ACHN (cell line): ENCODE data around the gene NT5DC4.

Experiments used
- DNase-seq: peaks from one replicate; pipeline ENCODE4 v3.0.0-alpha.2; 2015
- in situ Hi-C: cut with HindIII; loops from 2 replicates; pipeline ENCODE4 v1.10.0; 2017; ENCODE audit warnings: low sequenced_read_pairs, low pct_ligation_motif_present, low pct_unique_long_range_greater_than_20kb

NT5DC4 gene

DNA sequence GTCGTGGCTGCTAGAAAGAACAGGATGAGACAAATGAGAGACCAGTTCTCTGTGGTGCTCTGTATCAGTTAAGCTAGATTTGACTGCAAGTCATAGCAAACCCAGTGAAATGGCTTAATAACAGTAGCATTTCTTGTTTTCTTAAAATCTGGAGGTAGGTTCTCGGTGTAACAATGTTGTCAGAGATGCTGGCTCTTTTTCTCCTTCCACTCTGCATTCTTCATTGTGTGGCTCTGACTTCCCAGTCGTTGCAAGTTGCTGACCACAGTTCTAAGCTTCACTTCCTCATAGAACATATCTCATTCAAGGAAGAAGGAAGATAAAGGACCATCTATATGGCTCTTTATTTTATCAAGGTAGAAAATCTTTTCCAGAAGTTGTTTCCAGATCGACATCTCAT, 51.5 kb downstream of the NT5DC4 start:
- in situ Hi-C loops = no loop called here
- no peak for DNase-seq

DNA sequence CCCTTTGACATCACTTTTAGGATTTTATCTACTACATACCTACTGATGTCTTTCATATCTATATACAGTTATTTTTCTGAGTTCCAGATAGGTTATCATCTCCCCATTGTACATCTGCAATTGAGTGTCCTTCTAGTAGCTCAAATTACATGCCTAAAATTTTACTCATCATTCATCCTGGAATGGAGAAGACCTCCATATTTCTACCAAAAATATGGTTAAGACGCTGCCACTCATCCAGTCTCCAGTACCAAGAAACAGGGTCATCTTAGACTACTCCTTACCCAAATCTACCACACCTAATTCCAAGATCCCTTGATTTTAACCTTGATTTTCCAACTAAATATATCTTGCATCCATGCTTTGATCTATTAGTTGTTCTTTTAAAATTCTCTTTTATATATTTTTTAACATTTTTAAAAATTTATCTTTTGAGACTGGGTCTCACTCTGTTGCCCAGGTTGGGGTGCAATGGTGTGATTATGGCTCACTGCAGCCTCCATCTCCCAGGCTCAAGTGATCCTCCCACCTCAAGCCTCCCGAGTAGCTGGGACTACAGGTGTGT, 52.2 kb downstream of the NT5DC4 start:
- in situ Hi-C loops = no loop called here
- DNase-seq = no peak

DNA sequence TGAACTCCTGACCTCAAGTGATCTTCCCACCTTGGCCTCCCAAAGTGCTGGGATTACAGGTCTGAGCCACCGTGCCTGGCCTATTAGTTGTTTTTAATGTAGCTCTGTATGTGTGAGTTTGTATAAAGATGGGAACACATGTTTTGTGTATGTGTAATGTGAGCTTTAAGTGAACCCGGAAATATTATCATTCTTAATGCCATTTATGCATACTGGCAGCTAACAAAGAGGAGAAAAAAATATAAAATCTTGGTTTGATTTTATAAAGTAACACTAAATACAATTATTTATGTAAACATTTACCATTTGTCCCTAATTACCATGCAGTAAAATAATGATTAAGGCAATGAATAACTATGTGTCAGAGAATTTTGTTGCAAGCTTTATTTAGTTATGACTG, 52.7 kb downstream of the NT5DC4 start:
- in situ Hi-C loops = no loop called here

DNA sequence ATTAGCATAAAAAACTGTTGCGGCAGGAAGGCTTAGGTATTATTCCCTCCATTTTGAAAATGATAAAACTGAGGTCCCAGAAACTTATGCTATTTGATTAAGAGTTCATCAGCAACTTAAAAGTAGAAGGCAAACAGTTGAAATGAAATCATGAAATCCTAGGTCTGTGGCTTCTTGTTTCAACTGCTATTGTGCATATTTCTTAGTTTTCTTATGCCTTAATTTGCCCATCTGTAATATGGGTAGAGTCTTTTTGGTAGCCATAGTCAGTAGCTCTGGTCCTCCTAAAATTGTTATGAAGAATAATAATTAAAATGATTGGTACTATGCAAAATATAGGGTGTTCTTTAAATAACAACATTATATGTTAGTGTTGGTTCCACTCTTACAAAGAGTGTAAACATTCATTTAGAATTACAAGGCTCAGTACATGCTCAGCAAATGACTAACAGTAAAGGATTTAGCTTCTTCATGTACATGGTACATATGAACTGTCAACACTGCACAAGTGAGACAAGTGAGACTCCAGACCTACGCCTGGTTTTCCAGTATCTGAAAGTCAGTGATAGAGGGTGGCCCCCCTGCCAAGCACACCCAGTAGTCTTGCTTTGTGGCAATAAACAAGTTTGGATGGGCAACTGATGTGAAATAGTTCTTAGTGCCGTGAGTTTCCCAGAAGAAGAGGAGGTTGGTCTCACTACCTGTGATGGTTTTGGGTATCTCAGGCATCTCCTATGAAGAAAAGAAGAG, 53.9 kb downstream of the NT5DC4 start:
- no peak for DNase-seq
- in situ Hi-C loops = no loop called here

More for the DNA sequence above, 52.7 kb downstream of the NT5DC4 start:
- no peak for DNase-seq

DNA sequence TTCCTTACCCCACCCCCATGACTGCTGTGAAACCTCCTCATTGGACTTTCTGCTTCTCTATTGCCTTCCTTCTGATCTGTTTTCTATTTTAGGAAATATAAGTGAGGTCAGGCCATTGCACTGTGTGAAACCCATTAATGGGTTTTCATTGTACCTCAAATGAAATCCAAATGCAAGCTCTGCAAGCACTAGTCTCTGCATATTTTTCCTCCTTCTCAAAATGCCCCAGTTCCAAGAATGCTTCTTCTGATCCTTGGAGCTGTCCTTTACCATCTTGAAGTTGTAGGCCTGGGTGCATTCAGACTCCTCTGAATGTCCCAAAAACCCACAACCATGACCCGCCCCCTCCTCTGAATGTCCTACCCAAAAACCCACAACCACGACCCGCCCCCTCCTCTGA, 55.3 kb downstream of the NT5DC4 start:
- no peak for DNase-seq
- in situ Hi-C loops = no loop called here

DNA sequence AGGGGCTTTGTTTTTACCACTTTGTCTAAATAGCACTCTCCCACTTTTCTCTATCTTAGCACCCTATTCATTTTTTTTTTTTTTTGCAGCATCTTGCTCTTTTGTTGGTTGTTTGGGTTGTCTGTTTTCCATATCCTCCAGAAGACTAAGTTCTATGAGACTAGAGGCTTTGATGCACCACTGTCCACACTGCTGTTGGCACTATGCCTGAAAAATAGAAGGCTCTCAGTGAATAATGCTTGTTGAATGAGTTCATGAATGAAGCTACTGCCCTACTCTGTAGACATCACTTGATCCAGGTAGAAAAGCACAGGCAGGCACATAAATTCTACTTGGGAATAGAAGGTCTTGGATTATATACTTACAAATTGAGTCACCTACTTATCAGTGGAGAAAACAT, 56.2 kb downstream of the NT5DC4 start:
- in situ Hi-C loops = no loop called here
- no peak for DNase-seq

DNA sequence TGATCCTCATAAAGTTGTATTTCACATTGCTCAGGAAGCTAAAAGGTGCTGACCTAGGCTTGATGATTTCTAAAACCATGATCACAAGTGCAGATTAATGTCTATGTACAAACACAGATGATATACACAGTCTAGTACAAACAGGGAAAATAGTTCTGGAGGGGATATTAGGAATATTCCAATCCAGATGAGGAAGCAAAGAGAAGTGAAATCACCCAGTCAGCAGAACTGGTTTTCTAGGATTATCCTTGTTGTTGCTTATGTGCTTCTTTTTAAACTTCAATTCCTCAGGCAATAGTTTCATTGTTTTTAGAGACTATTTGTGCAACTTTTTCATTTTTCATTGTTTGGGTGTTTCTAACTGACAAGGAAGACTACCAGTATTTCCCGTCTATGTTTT, 58.8 kb downstream of the NT5DC4 start:
- no peak for DNase-seq
- in situ Hi-C loops = no loop called here

DNA sequence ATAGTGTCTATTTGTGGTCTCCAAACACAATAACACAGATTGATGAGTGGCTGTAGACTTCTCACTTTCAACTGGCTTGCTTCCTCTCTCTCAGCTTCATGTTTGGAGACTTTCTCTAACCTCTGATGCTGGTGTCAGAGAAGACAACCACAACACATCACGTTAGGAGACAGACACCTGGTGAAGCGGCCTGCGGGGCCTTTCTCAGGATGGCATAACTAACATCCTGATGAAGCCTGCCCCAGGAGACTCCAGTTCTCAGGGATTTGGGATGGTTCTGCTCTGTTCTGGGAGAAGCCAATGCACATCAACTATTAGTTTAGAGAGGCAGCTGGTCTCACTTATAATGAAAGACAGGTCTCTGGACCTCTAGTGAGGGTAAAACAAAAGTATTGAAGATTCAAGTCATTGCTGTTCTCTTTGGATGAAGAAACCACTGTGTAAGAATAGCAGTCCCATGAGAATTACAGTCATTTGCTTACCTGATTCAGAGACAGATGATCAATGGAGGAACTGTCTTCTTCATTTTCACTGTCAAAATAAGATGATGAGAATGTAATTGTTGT, 61.5 kb downstream of the NT5DC4 start:
- DNase-seq = no peak
- in situ Hi-C loops = no loop called here

DNA sequence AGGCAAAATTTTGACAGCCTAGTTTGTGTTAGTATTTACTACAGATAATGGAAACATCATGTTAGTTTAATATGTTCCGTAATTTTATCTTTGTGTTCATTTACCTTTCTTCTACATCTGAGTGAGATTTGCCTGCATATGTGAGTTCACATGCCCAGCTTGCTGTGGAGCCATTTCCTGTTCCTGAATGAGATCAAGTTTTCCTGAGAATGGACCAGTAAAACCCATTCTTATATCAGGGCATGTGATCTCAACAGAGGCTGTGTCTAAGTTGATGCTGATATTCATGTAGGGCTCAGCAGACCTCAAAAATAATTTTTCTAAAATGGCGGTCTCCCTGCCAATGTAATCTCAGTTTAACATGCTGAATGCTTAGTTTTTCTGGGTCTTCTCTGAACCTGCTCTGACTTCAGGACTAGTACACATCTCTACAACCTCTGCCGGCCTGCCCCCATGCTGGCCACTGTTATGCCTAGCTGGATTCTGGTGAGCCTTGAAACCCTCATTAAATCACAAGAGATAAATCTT, 62.4 kb downstream of the NT5DC4 start:
- DNase-seq = no peak
- in situ Hi-C loops = no loop called here

DNA sequence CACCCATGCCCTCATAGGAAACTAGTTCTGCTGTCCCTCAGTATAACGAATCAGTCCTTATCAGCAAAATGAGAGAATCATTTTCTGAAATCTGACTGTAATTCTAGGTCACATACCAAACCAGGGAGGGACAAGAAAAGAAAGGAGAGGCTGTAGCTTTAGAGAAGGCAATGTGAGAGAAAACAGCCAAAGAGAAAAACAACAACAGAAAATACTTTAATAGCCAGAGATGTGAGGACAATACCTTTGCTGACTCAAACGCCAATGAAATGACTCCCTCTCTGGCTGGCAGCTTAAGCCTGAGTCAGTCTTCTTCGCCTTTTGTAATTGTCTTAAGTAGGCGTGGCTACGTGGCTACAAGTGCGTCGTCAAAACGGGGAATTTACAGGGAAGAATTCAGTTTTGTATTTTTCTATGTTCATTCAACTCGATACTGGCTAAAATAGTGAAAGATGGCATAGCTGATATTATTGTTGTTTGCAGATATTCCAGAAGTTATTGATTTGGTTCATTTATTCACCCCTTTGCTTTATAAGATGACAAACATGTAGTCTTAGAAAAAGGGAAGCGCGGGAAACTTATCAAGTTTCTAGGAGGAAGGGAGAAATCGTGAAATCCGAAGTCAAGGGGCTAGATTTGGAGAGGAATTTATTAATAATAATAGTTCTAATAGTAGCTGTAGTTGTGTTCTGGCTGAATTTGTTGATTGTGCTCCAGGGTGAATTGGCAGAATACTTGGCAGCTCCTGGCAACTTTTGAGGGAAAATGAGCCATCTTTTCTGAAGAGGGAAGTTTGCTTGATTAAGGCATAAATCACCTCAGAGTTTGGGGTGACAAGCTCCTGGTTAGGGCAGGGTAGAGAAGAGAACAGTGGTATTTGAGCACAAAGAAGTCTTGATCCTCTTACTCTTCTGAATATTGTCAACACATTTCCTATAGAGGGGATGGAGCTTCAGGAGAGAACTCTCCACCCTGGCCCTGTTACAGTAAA, 63.7 kb downstream of the NT5DC4 start, which contains the start of gene IL1A:
IL1A (minus strand) TSS at position 295 of the 991 bp plus-strand sequence. CDS start 723 bp downstream, outside the sequence.
- in situ Hi-C loops = no loop called here
- DNase-seq = no peak

DNA sequence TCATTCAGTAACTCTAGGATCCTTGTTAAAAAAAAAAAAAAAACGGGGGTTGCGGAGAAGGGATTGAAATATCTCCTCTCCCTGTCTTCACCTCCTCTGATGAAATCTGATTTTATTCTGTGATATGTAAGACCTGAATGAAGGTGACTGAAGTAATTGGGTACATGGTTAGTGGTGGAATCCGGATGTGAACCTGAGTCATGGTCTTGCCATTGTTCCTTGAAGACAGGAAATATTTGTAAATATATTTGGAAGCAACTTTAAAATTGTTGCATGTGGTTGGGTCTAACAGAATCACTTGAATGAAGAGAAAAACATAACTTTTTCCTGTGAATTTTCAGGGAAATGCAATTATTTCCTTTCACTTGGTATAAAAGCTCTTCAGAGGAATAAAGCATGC, 66.5 kb downstream of the NT5DC4 start:
- DNase-seq = no peak
- in situ Hi-C loops = no loop called here

DNA sequence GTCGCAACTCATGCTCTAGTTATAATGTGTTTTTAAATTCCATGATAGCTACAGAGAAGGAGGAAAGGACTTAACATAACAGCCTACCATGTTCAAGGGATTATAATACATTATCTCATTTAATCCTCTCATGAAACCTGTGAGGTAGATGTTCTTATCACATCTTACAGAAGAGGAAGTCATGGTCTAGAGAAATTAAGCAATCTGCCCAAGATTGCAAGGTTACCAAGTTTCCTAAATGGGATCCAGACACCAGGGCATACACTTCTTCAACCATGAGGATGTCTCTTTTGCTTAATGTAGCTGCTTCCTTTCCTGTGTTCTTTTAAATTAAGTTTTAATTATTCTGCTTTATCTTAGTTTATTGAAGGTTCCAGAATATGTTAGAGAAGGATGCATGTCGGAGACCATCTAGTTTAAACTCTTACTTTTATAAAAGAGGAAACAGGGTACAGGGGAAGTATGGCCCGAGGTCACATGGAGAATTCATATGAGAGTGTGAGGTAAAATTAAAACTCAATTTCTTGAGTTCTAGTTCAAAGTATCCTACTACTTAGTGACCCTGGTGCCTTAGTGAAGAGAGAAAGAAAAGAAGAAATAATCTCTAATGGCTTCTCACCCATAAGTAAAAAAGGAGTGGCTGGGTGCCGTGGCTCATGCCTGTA, 67.0 kb downstream of the NT5DC4 start:
- no peak for DNase-seq
- in situ Hi-C loops = no loop called here

DNA sequence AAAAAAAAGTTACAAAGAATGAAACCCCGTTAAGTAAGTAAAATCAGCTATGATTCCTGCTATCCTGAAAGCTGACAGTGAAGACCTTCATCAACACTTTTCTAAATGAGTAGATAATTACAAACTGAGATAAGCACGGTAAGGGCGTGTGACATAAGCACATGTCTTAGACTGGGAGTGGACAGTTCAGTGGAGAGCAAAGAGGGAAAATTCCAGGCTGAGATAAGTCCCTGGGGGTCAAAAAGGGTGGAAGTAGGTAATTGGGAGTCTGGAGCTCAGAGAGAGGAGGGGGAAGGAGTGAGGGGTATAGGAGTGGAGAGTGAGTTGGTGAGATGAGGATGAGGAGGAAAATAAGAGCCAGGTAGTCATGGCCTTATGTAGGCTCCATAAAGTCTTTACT, 67.8 kb downstream of the NT5DC4 start:
- no peak for DNase-seq
- in situ Hi-C loops = no loop called here
